ENCODE measurements around the gene MACROD1. TPM values are rescaled to one million over a fixed set of nuclear protein-coding genes. Genes with fewer than 3 reads are reported as not detected.

MACROD1 gene
- total RNA-seq, 1 experiment from 2014 or later = 36.9 TPM

GRCh38 chr11:64176751-64177150, 10.8 kb upstream of the MACROD1 start:
- peaks cover 32% of the 10 kb centered on the region for H3K36me3 Mint-ChIP-seq
- H3K4me1 Mint-ChIP-seq = peaks cover 11% of the 10 kb centered on the region
- peaks cover 10% of the 10 kb centered on the region for H3K9me3 Mint-ChIP-seq
- no peak for DNase-seq (ENCODE audit: low spot score)
- ChIA-PET POLR2A (interaction anchor here (0.6 kb wide), 2 partner anchors 99 to 266 kb away, joined by 3 to 10 read pairs; no protein-coding TSS in a partner anchor), CTCF (interaction anchor here (0.6 kb wide), 1 partner anchor 1198 kb away, joined by 3 read pairs; no protein-coding TSS in a partner anchor)
- no peak for ATAC-seq
- H3K27me3 Mint-ChIP-seq (ENCODE audit: low read depth) = peaks cover 9% of the 10 kb centered on the region
- TF ChIP-seq PRDM15 (CRISPR knock-in tag; IDR thresholded peaks at IDR 0.05) (no peak), SMAD4 (CRISPR knock-in tag; IDR thresholded peaks at IDR 0.05) (no peak), ELF4 (CRISPR knock-in tag; IDR thresholded peaks at IDR 0.05; ENCODE audit: low read depth) (no peak)
- TF ChIP-seq, protein P1, sequence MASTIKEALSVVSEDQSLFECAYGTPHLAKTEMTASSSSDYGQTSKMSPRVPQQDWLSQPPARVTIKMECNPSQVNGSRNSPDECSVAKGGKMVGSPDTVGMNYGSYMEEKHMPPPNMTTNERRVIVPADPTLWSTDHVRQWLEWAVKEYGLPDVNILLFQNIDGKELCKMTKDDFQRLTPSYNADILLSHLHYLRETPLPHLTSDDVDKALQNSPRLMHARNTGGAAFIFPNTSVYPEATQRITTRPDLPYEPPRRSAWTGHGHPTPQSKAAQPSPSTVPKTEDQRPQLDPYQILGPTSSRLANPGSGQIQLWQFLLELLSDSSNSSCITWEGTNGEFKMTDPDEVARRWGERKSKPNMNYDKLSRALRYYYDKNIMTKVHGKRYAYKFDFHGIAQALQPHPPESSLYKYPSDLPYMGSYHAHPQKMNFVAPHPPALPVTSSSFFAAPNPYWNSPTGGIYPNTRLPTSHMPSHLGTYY (CRISPR knock-in tag; IDR thresholded peaks at IDR 0.05) = no peak
- TF ChIP-seq, protein P2, sequence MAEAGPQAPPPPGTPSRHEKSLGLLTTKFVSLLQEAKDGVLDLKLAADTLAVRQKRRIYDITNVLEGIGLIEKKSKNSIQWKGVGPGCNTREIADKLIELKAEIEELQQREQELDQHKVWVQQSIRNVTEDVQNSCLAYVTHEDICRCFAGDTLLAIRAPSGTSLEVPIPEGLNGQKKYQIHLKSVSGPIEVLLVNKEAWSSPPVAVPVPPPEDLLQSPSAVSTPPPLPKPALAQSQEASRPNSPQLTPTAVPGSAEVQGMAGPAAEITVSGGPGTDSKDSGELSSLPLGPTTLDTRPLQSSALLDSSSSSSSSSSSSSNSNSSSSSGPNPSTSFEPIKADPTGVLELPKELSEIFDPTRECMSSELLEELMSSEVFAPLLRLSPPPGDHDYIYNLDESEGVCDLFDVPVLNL (CRISPR knock-in tag; IDR thresholded peaks at IDR 0.05; ENCODE audit: borderline replicate concordance, low read depth) = no peak
- TF ChIP-seq, protein P3, sequence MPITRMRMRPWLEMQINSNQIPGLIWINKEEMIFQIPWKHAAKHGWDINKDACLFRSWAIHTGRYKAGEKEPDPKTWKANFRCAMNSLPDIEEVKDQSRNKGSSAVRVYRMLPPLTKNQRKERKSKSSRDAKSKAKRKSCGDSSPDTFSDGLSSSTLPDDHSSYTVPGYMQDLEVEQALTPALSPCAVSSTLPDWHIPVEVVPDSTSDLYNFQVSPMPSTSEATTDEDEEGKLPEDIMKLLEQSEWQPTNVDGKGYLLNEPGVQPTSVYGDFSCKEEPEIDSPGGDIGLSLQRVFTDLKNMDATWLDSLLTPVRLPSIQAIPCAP (CRISPR knock-in tag; IDR thresholded peaks at IDR 0.05) = no peak
- H3K27ac Mint-ChIP-seq = no peak overlapping the region
- H3K4me3 Mint-ChIP-seq = no peak overlapping the region

GRCh38 chr11:64173616-64174355, 7.9 kb upstream of the MACROD1 start:
- Mint-ChIP-seq H3K27ac (no peak overlapping the region), H3K4me3 (no peak overlapping the region), H3K27me3 (ENCODE audit: low read depth) (peaks cover 9% of the 10 kb centered on the region), H3K36me3 (peaks cover 19% of the 10 kb centered on the region), H3K4me1 (peaks cover 2% of the 10 kb centered on the region; the same call in 1 of the 2 replicates), H3K9me3 (peaks cover 10% of the 10 kb centered on the region)
- CTCF ChIA-PET = interaction anchor here (0.6 to 0.9 kb wide), 2 partner anchors 12 to 235 kb away, joined by 3 read pairs; partner anchors contain the start of gene STIP1
- DNase-seq (ENCODE audit: low spot score) (no peak), ATAC-seq (no peak)
- POLR2A ChIA-PET = interaction anchor here (0.6 kb wide), 1 partner anchor 318 kb away, joined by 3 read pairs; no protein-coding TSS in a partner anchor
- no peak for TF ChIP-seq ATF1 (CRISPR knock-in tag; IDR thresholded peaks at IDR 0.05)
- TF ChIP-seq, protein P4, sequence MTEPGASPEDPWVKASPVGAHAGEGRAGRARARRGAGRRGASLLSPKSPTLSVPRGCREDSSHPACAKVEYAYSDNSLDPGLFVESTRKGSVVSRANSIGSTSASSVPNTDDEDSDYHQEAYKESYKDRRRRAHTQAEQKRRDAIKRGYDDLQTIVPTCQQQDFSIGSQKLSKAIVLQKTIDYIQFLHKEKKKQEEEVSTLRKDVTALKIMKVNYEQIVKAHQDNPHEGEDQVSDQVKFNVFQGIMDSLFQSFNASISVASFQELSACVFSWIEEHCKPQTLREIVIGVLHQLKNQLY (CRISPR knock-in tag; IDR thresholded peaks at IDR 0.05) = no peak
- no peak for TF ChIP-seq ZNF317 (CRISPR knock-in tag; IDR thresholded peaks at IDR 0.05; ENCODE audit: borderline replicate concordance, low read depth)
- no peak for TF ChIP-seq CTCF (IDR thresholded peaks at IDR 0.05)
- no peak for TF ChIP-seq HMGA2 (CRISPR knock-in tag; IDR thresholded peaks at IDR 0.05)
- TF ChIP-seq ZBTB43 (CRISPR knock-in tag; IDR thresholded peaks at IDR 0.05) = no peak
- no peak for TF ChIP-seq ESRRA (CRISPR knock-in tag; IDR thresholded peaks at IDR 0.05; ENCODE audit: borderline replicate concordance)
- no peak for TF ChIP-seq TEAD4 (CRISPR knock-in tag; IDR thresholded peaks at IDR 0.05)
- no peak for TF ChIP-seq ZNF396 (CRISPR knock-in tag; IDR thresholded peaks at IDR 0.05; ENCODE audit: borderline replicate concordance)
- TF ChIP-seq, protein P5, sequence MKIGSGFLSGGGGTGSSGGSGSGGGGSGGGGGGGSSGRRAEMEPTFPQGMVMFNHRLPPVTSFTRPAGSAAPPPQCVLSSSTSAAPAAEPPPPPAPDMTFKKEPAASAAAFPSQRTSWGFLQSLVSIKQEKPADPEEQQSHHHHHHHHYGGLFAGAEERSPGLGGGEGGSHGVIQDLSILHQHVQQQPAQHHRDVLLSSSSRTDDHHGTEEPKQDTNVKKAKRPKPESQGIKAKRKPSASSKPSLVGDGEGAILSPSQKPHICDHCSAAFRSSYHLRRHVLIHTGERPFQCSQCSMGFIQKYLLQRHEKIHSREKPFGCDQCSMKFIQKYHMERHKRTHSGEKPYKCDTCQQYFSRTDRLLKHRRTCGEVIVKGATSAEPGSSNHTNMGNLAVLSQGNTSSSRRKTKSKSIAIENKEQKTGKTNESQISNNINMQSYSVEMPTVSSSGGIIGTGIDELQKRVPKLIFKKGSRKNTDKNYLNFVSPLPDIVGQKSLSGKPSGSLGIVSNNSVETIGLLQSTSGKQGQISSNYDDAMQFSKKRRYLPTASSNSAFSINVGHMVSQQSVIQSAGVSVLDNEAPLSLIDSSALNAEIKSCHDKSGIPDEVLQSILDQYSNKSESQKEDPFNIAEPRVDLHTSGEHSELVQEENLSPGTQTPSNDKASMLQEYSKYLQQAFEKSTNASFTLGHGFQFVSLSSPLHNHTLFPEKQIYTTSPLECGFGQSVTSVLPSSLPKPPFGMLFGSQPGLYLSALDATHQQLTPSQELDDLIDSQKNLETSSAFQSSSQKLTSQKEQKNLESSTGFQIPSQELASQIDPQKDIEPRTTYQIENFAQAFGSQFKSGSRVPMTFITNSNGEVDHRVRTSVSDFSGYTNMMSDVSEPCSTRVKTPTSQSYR (CRISPR knock-in tag; IDR thresholded peaks at IDR 0.05) = no peak

Measured in WTC11 (cell line).